Mesendoderm (in vitro differentiated cells): ENCODE data around the gene SERHL2.
"Not testable (repeated sequence)": the region's sequence is repeated elsewhere in the genome, so short reads cannot be mapped to it uniquely, and the experiment has no call there.

Experiments
- DNase-seq: peaks from one replicate; pipeline ENCODE4 v3.0.0; 2013
- H2AK5ac ChIP-seq: 2 replicates; pipeline ENCODE4 v1.6.1; 2013; ENCODE audit warnings: low read length, inconsistent platforms
- H2BK120ac ChIP-seq: 2 replicates; pipeline ENCODE4 v1.6.1; 2013; ENCODE audit warnings: low read depth, mild to moderate bottlenecking, low read length, moderate library complexity, mixed read lengths
- H2BK15ac ChIP-seq: replicated peaks from 2 replicates; pipeline ENCODE4 v1.6.1; 2013; ENCODE audit warnings: low read depth, mild to moderate bottlenecking, moderate library complexity
- H2BK5ac ChIP-seq: 2 replicates; pipeline ENCODE4 v1.6.1; 2013; ENCODE audit warnings: low read length, inconsistent platforms
- H3K18ac ChIP-seq: 2 replicates; pipeline ENCODE4 v1.6.1; 2013; ENCODE audit warnings: mild to moderate bottlenecking, low read length, mixed read lengths
- H3K23ac ChIP-seq: one replicate; pipeline ENCODE4 v1.6.1; 2013; ENCODE audit warnings: low read length
- H3K27ac ChIP-seq: 2 replicates; pipeline ENCODE4 v1.5.1; 2013; ENCODE audit warnings: low read depth, mild to moderate bottlenecking, inconsistent platforms, low read length, moderate library complexity
- H3K27me3 ChIP-seq: 2 replicates; pipeline ENCODE4 v1.6.1; 2013; ENCODE audit warnings: low read length, control low read depth, mild to moderate bottlenecking, inconsistent platforms; ENCODE audit not compliant: insufficient read depth, poor library complexity
- H3K36me3 ChIP-seq: 2 replicates; pipeline ENCODE4 v1.6.1; 2013; ENCODE audit warnings: low read length, inconsistent platforms; ENCODE audit not compliant: control insufficient read depth, insufficient read depth
- H3K4ac ChIP-seq: one replicate; pipeline ENCODE4 v1.6.1; 2013; ENCODE audit warnings: low read depth, mild to moderate bottlenecking, low read length, moderate library complexity
- H3K4me1 ChIP-seq: 2 replicates; pipeline ENCODE4 v1.6.1; 2013; ENCODE audit warnings: low read depth, low read length, inconsistent platforms; ENCODE audit not compliant: control insufficient read depth
- H3K4me2 ChIP-seq: 2 replicates; pipeline ENCODE4 v1.6.1; 2013; ENCODE audit warnings: low read length
- H3K4me3 ChIP-seq: 2 replicates; pipeline ENCODE4 v1.5.1; 2013; ENCODE audit warnings: mild to moderate bottlenecking, low read length
- H3K56ac ChIP-seq: one replicate; pipeline ENCODE4 v1.6.1; 2013; ENCODE audit warnings: low read length
- H3K79me1 ChIP-seq: 2 replicates; pipeline ENCODE4 v1.6.1; 2013; ENCODE audit warnings: low read length, inconsistent platforms
- H3K79me2 ChIP-seq: 2 replicates; pipeline ENCODE4 v1.6.1; 2013; ENCODE audit warnings: mild to moderate bottlenecking, low read length; ENCODE audit not compliant: control insufficient read depth, insufficient read depth
- H3K9ac ChIP-seq: 2 replicates; pipeline ENCODE4 v1.6.1; 2013; ENCODE audit warnings: low read length, inconsistent platforms
- H4K5ac ChIP-seq: one replicate; pipeline ENCODE4 v1.6.1; 2013; ENCODE audit warnings: low read length
- H4K8ac ChIP-seq: one replicate; pipeline ENCODE4 v1.6.1; 2013; ENCODE audit warnings: low read depth, mild to moderate bottlenecking, control low read depth, low read length, moderate library complexity
- WGBS: extraction: QIAGEN DNeasy Blood & Tissue Kit; methylation state at CpG from one replicate; pipeline ENCODE4 v1.1.7; 2013; ENCODE audit warnings: low lambda C conversion rate, missing lambda C conversion rate; ENCODE audit not compliant: insufficient coverage; ENCODE audit errors: extremely low coverage; 5-methylcytosine and 5-hydroxymethylcytosine counted together

The SERHL2 gene

GRCh38 chr22:42512273-42512990, 41.3 kb upstream of the SERHL2 start:
- H2AK5ac ChIP-seq, H3K27me3 ChIP-seq, H2BK15ac ChIP-seq, H3K4me2 ChIP-seq, H4K8ac ChIP-seq, H3K4me3 ChIP-seq, H2BK120ac ChIP-seq, H3K18ac ChIP-seq, H3K36me3 ChIP-seq, H2BK5ac ChIP-seq, H3K4me1 ChIP-seq, H3K23ac ChIP-seq, H3K4ac ChIP-seq, H3K79me2 ChIP-seq, H3K79me1 ChIP-seq, H4K5ac ChIP-seq: not testable (repeated sequence)
- DNase-seq, result peak; percentile 62
- Histone ChIP-seq H3K9ac (peak overlapping the region; percentile 9), H3K27ac (peak overlapping the region; percentile 73), H3K56ac (peak overlapping the region; percentile 60)
- WGBS, result no CpG with 5 or more reads among the region's 22 CpGs

- not testable (repeated sequence) for H3K4ac ChIP-seq, H4K8ac ChIP-seq, H3K9ac ChIP-seq, H3K27ac ChIP-seq, H3K56ac ChIP-seq, H3K18ac ChIP-seq, H2BK120ac ChIP-seq, H3K23ac ChIP-seq, H3K27me3 ChIP-seq, DNase-seq, H2AK5ac ChIP-seq, H3K79me1 ChIP-seq, H3K4me3 ChIP-seq, H2BK15ac ChIP-seq, H4K5ac ChIP-seq, H2BK5ac ChIP-seq, H3K4me1 ChIP-seq, H3K36me3 ChIP-seq, H3K4me2 ChIP-seq
- WGBS, result no CpG with 5 or more reads among the region's 17 CpGs
- H3K79me2 ChIP-seq, result peaks cover 12% of the 10 kb centered on the region
Observed at GRCh38 chr22:42514331-42514730, 39.4 kb upstream of the SERHL2 start.

GRCh38 chr22:42515304-42515703, 38.5 kb upstream of the SERHL2 start:
- H4K8ac ChIP-seq, H3K36me3 ChIP-seq: not testable (repeated sequence)
- WGBS, result no CpG with 5 or more reads among the region's 8 CpGs

GRCh38 chr22:42515896-42516295, 37.9 kb upstream of the SERHL2 start:
- Histone ChIP-seq H3K18ac (no peak overlapping the region), H3K36me3 (peaks cover 5% of the 10 kb centered on the region), H4K8ac (no peak overlapping the region), H4K5ac (no peak overlapping the region), H3K27ac (no peak overlapping the region), H3K27me3 (no peaks in the 10 kb centered on the region), H2BK15ac (no peak overlapping the region), H3K9ac (no peak overlapping the region), H3K4me1 (no peaks in the 10 kb centered on the region), H3K56ac (no peak overlapping the region), H2BK120ac (no peak overlapping the region), H3K23ac (no peak overlapping the region), H3K4ac (no peak overlapping the region), H3K4me2 (no peak overlapping the region), H3K4me3 (no peak overlapping the region), H2BK5ac (no peak overlapping the region), H2AK5ac (no peak overlapping the region), H3K79me2 (peaks cover 12% of the 10 kb centered on the region), H3K79me1 (peaks cover 2% of the 10 kb centered on the region)
- WGBS, result no CpG with 5 or more reads among the region's 14 CpGs
- DNase-seq, result no peak

More at GRCh38 chr22:42515304-42515703, 38.5 kb upstream of the SERHL2 start:
- DNase-seq, H2BK120ac ChIP-seq, H2AK5ac ChIP-seq, H3K79me1 ChIP-seq, H2BK5ac ChIP-seq, H2BK15ac ChIP-seq, H3K4me3 ChIP-seq, H3K9ac ChIP-seq, H4K5ac ChIP-seq, H3K27me3 ChIP-seq, H3K4me1 ChIP-seq, H3K18ac ChIP-seq, H3K4me2 ChIP-seq, H3K23ac ChIP-seq, H3K56ac ChIP-seq, H3K27ac ChIP-seq, H3K4ac ChIP-seq: not testable (repeated sequence)
- peaks cover 12% of the 10 kb centered on the region for H3K79me2 ChIP-seq

- H2BK5ac ChIP-seq, H4K8ac ChIP-seq, H3K4ac ChIP-seq, H3K18ac ChIP-seq, H3K4me1 ChIP-seq, H3K4me3 ChIP-seq, H3K79me1 ChIP-seq, H2BK15ac ChIP-seq, H3K4me2 ChIP-seq, H3K27ac ChIP-seq, H2AK5ac ChIP-seq, H4K5ac ChIP-seq, DNase-seq, H3K23ac ChIP-seq, H3K9ac ChIP-seq, H3K27me3 ChIP-seq, H3K36me3 ChIP-seq, H3K56ac ChIP-seq, H2BK120ac ChIP-seq: not testable (repeated sequence)
- H3K79me2 ChIP-seq, result peaks cover 12% of the 10 kb centered on the region
- WGBS, result no CpG with 5 or more reads among the region's 7 CpGs
Observed at GRCh38 chr22:42517103-42517502, 36.7 kb upstream of the SERHL2 start.
